Neural cell (in vitro differentiated cells): ENCODE data around the gene KDM8.

Source experiments
- CTCF ChIP-seq: fragments of 450-650 bp; IDR thresholded peaks from 2 replicates; pipeline ENCODE4 v1.5.1; 2014; ENCODE audit warnings: antibody characterized with exemption, mild to moderate bottlenecking, moderate library complexity; ENCODE audit not compliant: poor library complexity, severe bottlenecking
- EP300 ChIP-seq: fragments of 450-650 bp; conservative IDR thresholded peaks from 2 replicates; pipeline ENCODE4 v1.6.1; 2014; ENCODE audit warnings: antibody characterized with exemption, mild to moderate bottlenecking, moderate library complexity; ENCODE audit not compliant: poor library complexity, severe bottlenecking
- MXI1 ChIP-seq: fragments of 450-650 bp; conservative IDR thresholded peaks from 2 replicates; pipeline ENCODE4 v1.6.1; 2014; ENCODE audit warnings: antibody characterized with exemption, mild to moderate bottlenecking; ENCODE audit not compliant: poor library complexity, severe bottlenecking
- POLR2AphosphoS5 ChIP-seq: IDR thresholded peaks from 2 replicates; pipeline ENCODE4 v1.6.1; 2012
- RAD21 ChIP-seq: fragments of 450-650 bp; conservative IDR thresholded peaks from 2 replicates; pipeline ENCODE4 v1.6.1; 2014; ENCODE audit warnings: antibody characterized with exemption, mild to moderate bottlenecking, moderate library complexity
- SMC3 ChIP-seq: fragments of 450-650 bp; conservative IDR thresholded peaks from 2 replicates; pipeline ENCODE4 v1.6.1; 2014; ENCODE audit warnings: antibody characterized with exemption, mild to moderate bottlenecking, moderate library complexity; ENCODE audit not compliant: poor library complexity

GRCh38 chr16:27224741-27225300, 21.5 kb downstream of the KDM8 start:
- no peak for TF ChIP-seq POLR2AphosphoS5
- TF ChIP-seq RAD21: no peak
- TF ChIP-seq CTCF: no peak
- no peak for TF ChIP-seq MXI1
- TF ChIP-seq EP300: no peak
- TF ChIP-seq SMC3: no peak
